Body of pancreas (tissue), 4 donors: ENCODE data around the gene AFDN. TPM values are rescaled to one million over a fixed set of nuclear protein-coding genes. Genes with fewer than 3 reads are reported as not detected.

Experiments
- ATAC-seq: fragments of 150-250 bp; one replicate; pipeline ENCODE4 v1.9.1; 2016
- DNase-seq, 4 donors: peaks; one replicate each; pipeline ENCODE4 v3.0.0-alpha.2; 2019
- H3K27ac ChIP-seq, 4 donors: fragments of 200-600 bp; sonication (generic); 1 replicate in 3 of 4; 2 replicates in 1 of 4; pipeline versions ENCODE4 v1.5.1 to v1.6.1; 2016 to 2019; ENCODE audit warnings: mild to moderate bottlenecking in 1 of 4, mixed read lengths in 1 of 4, moderate library complexity in 1 of 4
- H3K27me3 ChIP-seq, 2 donors: fragments of 200-600 bp; sonication (generic); one replicate each; pipeline ENCODE4 v1.6.0; 2016; ENCODE audit warnings: mild to moderate bottlenecking in 1 of 2
- H3K36me3 ChIP-seq, 2 donors: fragments of 200-600 bp; sonication (generic); replicated peaks in 1 of 2; 2 replicates each; pipeline ENCODE4 v1.5.1; 2016; ENCODE audit warnings: low read depth in 2 of 2; ENCODE audit not compliant: insufficient read depth in 1 of 2
- H3K4me1 ChIP-seq: fragments of 200-600 bp; sonication (generic); one replicate; pipeline ENCODE4 v1.6.0; 2016
- H3K4me3 ChIP-seq, 2 donors: fragments of 200-600 bp; sonication (generic); 1 replicate in 1 of 2; 2 replicates in 1 of 2; pipeline ENCODE4 v1.5.1; 2016 to 2019
- H3K9me3 ChIP-seq, 3 donors: fragments of 200-600 bp; sonication (generic); 1 replicate in 2 of 3; 2 replicates in 1 of 3; pipeline ENCODE4 v1.5.1; 2016
- CTCF ChIP-seq, 7 experiments: fragments of 450-650 bp in 4 of 7; fragments of 200-600 bp in 3 of 7; sonication (generic) in 3 of 7; IDR thresholded peaks; one replicate each; pipeline ENCODE4 v1.5.1; 2016 to 2019; ENCODE audit warnings: antibody characterized with exemption in 7 of 7
- POLR2A ChIP-seq, 3 donors: fragments of 450-650 bp; IDR thresholded peaks; one replicate each; pipeline ENCODE4 v1.6.1; 2016; ENCODE audit warnings: antibody characterized with exemption in 3 of 3, mild to moderate bottlenecking in 2 of 3
- WGBS, 2 donors: methylation state at CpG; one replicate each; pipeline ENCODE4 v1.1.5; 2017; 5-methylcytosine and 5-hydroxymethylcytosine counted together
- intact Hi-C: fragments of 100-400 bp; cut with DNase I; formaldehyde crosslinking; loops from one replicate; pipeline ENCODE4 v1.15.1; 2023
- total RNA-seq, 2 donors: library from RNA; depleted of rRNA; stranded (reverse); fragments of >200 nt; gene quantifications; one replicate each; pipeline ENCODE4 v1.1.0, GENCODE V29; 2016

Gene AFDN
- total RNA-seq, 2 donors from 2014 or later: 160 to 195 TPM

- H3K9me3 ChIP-seq: no peaks in the 10 kb centered on the region
- no peaks in the 10 kb centered on the region for H3K27me3 ChIP-seq
- no peaks in the 10 kb centered on the region for H3K36me3 ChIP-seq
- no peak overlapping the region for H3K27ac ChIP-seq
- H3K4me3 ChIP-seq: no peak overlapping the region
- TF ChIP-seq POLR2A (IDR thresholded peaks at IDR 0.05) (no peak), CTCF (IDR thresholded peaks at IDR 0.05) (no peak)
- H3K4me1 ChIP-seq: no peaks in the 10 kb centered on the region
- ATAC-seq (no peak), DNase-seq (no peak)
- 63 to 66% methylated on average over 3 of the region's 3 CpGs for WGBS, 2 donors
- intact Hi-C loops: no loop called here
Observed at GRCh38 chr6:167807756-167808155, 19.0 kb upstream of the AFDN start.

GRCh38 chr6:167811040-167811439, 15.7 kb upstream of the AFDN start:
- intact Hi-C loops: no loop called here
- Histone ChIP-seq H3K27ac (no peak overlapping the region), H3K4me3 (no peak overlapping the region), H3K9me3 (no peaks in the 10 kb centered on the region), H3K27me3 (no peaks in the 10 kb centered on the region), H3K4me1 (no peaks in the 10 kb centered on the region), H3K36me3 (no peaks in the 10 kb centered on the region)
- WGBS, 2 donors: 72 to 73% methylated on average over 5 of the region's 5 CpGs
- TF ChIP-seq POLR2A (IDR thresholded peaks at IDR 0.05) (no peak), CTCF (IDR thresholded peaks at IDR 0.05) (no peak)
- no peak for ATAC-seq
- no peak for DNase-seq

- TF ChIP-seq POLR2A (IDR thresholded peaks at IDR 0.05) (no peak), CTCF (IDR thresholded peaks at IDR 0.05) (no peak)
- Histone ChIP-seq H3K36me3 (no peaks in the 10 kb centered on the region), H3K4me3 (no peak overlapping the region), H3K27me3 (no peaks in the 10 kb centered on the region), H3K9me3 (no peaks in the 10 kb centered on the region), H3K4me1 (no peaks in the 10 kb centered on the region), H3K27ac (no peak overlapping the region)
- 67 to 68% methylated on average over 5 of the region's 5 CpGs for WGBS, 2 donors
- ATAC-seq (no peak), DNase-seq (no peak)
- intact Hi-C loops: no loop called here
Observed at GRCh38 chr6:167811442-167812087, 15.1 kb upstream of the AFDN start.

- DNase-seq (no peak), ATAC-seq (no peak)
- intact Hi-C loops: no loop called here
- Histone ChIP-seq H3K36me3 (no peaks in the 10 kb centered on the region), H3K4me3 (no peak overlapping the region), H3K27ac (no peak overlapping the region), H3K9me3 (no peaks in the 10 kb centered on the region), H3K4me1 (no peaks in the 10 kb centered on the region), H3K27me3 (no peaks in the 10 kb centered on the region)
- 57% methylated on average over 2 of the region's 2 CpGs for WGBS, 2 donors
- TF ChIP-seq CTCF (IDR thresholded peaks at IDR 0.05) (no peak), POLR2A (IDR thresholded peaks at IDR 0.05) (no peak)
Observed at GRCh38 chr6:167812088-167812487, 14.6 kb upstream of the AFDN start.

GRCh38 chr6:167815296-167815980, 11.3 kb upstream of the AFDN start:
- H3K36me3 ChIP-seq: no peaks in the 10 kb centered on the region
- no peaks in the 10 kb centered on the region for H3K9me3 ChIP-seq
- peak overlapping the region in 1 of 4 donors; percentile 43 for H3K27ac ChIP-seq
- H3K4me1 ChIP-seq: no peaks in the 10 kb centered on the region
- DNase-seq (no peak), ATAC-seq (no peak)
- no peak for TF ChIP-seq CTCF (IDR thresholded peaks at IDR 0.05)
- peak in 1 of 3 donors; percentile 18 for TF ChIP-seq POLR2A (IDR thresholded peaks at IDR 0.05)
- no peak overlapping the region for H3K4me3 ChIP-seq
- 74 to 88% methylated on average over 25 of the region's 25 CpGs for WGBS, 2 donors
- intact Hi-C loops: no loop called here
- H3K27me3 ChIP-seq: no peaks in the 10 kb centered on the region
